HG03575 (cell line): Measurements from ENCODE around the gene USP48.
A peak's percentile ranks its signal among the peaks of the same experiment; 100 is the strongest.
"Not testable (repeated sequence)": the region's sequence is repeated elsewhere in the genome, so short reads cannot be mapped to it uniquely, and the experiment has no call there.

Source experiments
- ATAC-seq: cut with Tn5 transposase; IDR thresholded peaks from one replicate; pipeline ENCODE4 v1.9.1; 2021; ENCODE audit not compliant: unreplicated experiment, insufficient number of reproducible peaks, low FRiP score; ENCODE audit errors: extremely low read depth

Gene USP48, protein sequence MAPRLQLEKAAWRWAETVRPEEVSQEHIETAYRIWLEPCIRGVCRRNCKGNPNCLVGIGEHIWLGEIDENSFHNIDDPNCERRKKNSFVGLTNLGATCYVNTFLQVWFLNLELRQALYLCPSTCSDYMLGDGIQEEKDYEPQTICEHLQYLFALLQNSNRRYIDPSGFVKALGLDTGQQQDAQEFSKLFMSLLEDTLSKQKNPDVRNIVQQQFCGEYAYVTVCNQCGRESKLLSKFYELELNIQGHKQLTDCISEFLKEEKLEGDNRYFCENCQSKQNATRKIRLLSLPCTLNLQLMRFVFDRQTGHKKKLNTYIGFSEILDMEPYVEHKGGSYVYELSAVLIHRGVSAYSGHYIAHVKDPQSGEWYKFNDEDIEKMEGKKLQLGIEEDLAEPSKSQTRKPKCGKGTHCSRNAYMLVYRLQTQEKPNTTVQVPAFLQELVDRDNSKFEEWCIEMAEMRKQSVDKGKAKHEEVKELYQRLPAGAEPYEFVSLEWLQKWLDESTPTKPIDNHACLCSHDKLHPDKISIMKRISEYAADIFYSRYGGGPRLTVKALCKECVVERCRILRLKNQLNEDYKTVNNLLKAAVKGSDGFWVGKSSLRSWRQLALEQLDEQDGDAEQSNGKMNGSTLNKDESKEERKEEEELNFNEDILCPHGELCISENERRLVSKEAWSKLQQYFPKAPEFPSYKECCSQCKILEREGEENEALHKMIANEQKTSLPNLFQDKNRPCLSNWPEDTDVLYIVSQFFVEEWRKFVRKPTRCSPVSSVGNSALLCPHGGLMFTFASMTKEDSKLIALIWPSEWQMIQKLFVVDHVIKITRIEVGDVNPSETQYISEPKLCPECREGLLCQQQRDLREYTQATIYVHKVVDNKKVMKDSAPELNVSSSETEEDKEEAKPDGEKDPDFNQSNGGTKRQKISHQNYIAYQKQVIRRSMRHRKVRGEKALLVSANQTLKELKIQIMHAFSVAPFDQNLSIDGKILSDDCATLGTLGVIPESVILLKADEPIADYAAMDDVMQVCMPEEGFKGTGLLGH

DNA sequence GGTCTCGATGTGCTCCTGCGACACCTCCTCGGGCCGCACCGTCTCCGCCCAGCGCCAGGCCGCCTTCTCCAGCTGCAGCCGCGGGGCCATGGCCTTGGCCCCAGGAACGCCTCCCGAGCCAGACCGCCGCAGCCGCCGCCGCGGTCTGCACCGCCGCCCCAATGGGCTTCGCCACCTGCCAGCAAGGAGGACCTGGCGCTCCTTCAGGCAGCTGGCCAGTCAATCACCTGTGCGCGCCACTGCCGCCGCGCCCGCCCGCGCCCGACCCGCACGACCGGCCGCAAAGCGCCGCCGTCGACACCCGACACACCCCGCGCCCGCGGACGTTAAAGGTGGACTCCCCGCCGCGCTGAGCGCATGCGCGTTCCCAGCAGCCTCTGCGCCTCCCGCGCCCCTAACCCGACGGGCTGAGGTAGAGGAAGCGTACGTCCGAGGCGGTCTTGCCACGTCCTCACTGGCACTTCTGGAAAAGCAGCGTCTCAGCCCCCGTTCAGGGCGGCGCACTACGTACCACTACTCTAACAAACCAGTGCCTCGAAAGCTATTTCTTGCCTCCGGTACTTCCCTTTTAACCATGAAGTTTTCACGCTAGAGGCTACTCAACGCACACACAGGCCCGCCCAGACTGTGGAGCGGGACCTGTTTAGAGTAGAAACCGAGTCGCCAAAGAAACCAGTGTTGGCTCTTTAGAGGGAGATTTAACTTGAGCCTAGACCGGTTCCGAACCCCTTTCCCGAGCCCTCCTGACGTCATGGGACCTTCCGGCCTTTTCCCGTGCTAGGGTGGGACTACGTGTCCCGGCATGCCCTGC, at the start of gene USP48:
TSS of gene USP48 (minus strand) at position 282 of the 811 bp plus-strand sequence. CDS start at position 90, 192 bp downstream.
- peak; percentile 27 for ATAC-seq

DNA sequence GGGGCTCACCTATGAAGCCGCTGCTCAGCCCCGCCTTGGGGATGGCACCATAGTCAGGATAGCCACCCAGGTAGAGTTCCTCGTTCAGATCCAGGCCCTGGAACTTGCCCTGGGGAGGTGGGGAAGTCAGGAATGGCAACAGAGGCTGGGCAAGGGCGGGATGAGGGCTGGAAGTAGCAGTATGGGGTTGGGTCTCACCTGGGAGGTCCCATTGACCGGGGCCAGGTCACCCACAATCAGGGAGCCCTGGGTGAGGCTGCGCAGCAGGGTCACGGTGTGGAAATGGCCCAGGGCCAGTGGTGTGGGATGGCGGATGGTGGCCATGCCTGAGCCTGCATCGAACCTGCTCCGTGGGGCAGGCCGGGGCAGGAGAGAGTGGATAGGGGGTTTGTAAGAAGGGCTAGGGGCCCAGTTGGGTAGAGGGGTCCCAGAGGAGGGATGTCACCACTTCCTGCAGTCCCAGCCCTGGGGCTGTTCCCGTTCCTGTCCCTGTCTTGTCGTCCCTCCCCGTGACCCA, 48.6 kb upstream of the USP48 start:
- ATAC-seq = no peak

DNA sequence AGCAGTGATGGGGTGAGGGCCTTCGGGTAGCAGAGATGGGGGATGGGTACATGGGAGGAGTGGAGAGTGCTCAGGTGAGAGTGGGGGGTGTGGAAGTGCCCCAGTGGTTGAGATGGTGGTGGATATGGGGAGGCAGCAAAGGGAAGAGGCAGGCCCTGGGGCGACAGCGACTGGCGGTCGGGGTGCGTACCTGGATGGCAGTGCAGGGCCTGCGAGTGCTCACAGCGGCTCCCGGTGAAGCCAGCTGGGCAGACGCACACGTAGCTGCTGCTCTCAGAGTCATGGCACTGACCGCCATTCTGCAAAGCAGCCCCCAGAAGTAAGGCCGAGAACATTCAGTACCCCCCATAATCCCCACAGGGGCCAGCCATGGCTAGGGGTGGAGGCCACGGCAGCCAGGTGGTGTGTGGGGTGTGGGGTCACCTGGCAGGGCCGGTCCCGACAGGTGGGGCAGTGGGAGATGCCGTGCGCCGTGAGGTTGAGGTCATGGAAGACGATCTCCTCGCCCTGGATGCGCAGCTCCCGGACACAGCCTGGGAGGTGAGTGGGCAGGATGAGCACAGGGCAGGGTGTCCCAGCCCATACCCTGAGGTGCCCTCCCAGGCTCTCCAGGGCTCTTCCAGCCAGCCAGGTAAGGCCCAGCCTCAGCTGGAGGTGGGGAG, 48.0 kb upstream of the USP48 start:
- no peak for ATAC-seq

DNA sequence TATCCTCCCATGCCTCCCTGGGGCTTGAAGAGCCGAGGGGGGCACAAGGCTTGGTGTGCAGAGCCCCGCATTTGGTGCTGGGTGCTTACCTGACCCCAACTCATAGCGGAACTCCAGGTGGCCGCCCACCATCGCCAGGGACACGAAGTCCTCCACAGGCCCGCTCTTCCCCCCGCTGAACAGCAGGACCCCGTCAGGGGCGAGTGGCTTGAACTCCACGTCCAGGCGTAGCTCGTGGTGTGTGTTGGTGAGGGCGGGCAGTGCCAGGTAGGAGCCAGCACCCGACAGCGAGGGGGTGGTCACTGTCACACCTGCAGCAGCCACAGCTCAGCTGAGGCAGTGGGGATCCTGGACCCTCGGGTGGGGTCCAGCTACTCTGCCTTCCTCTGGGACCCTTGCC, 46.3 kb upstream of the USP48 start:
- no peak for ATAC-seq

DNA sequence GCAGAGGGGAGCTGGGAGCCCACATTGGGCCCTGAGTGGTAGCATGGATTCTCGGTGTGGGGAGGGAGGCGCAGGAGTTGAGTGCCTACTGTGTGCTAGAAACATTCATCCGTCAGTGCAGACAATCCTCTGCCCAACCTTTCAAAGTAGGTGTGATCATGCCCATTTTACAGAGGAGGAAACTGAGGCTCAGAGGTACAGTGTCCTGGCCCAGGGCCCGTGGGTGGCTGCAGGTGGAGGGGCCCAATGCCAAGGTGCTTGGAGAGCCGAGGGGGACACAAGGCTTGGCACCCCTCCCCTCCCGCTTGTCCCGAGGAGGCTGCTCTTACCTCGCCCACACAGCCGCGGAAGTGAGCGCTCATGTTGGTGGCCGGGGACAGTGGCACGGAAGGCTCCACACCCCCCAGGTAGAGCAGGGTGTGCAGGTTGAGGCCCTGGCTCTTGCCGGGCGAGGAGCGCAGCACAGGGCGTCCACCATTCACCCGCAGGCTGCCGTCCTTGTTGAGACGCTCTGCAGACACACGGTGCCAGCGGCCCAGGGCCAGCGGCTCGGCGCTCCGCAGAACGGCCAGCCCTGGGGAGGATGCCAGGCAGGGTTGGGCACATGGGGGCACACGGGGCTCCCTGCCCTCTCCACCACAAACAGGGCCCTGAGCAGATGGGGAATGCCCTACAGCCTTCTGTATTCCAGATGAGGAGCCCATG, 45.7 kb upstream of the USP48 start:
- ATAC-seq = no peak

DNA sequence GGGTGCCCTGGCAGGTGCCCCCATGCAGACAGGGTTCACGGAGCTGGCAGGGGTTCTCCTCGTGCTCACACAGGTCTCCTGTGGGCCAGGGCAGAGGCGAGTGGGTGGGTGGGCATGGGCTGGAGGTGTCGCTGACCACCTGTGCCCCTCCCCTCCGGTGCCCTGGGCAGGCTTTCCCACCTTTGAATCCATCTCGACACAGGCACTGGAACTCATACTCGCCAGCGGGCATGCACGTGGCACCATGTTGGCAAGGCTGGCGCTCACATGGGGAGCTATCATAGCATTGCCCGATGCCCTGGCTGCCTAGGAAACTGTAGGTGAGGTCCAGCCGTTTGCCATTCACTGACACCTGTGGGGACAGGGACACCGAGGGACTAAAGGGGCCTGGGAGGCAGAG, 45.1 kb upstream of the USP48 start:
- no peak for ATAC-seq

DNA sequence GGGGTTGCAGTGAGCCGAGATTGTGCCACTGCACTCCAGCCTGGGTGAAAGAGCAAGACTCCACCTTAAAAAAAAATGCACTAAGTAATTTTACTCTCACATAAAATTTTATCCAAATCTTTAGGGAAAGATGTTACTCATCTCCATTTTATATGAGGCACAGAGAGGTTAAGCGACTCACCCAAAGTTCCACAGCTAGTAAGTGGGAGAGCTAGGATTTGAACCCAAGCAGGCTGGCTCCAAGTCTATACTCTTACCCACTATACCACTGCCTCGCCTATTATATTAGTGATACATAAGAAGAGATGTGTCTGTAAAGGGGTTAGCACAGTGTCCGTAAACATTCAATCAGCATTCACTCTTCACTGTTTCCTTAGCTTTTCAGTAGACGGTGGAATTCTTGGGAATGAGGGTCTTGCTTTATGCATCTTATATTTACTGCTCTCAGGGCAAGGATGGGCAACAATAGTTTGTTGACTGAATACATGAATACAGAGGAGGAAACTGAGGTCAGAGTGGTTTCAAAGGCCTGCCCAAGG, 44.3 kb upstream of the USP48 start:
- ATAC-seq = no peak

DNA sequence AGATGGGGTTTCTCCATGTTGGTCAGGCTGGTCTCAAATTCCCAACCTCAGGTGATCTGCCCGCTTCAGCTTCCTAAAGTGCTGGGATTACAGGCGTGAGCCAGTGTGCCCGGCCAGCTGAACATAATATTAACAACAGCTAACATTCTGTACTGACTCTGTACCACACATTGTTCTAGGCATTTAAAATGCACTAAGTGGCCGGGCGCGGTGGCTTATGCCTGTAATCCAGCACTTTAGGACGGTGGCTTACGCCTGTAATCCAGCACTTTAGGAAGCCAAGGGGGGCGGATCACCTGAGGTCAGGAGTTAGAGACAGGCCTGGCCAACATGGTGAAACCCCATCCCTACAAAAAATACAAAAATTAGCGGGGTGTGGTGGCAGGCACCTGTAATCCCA, 43.7 kb upstream of the USP48 start:
- ATAC-seq = not testable (repeated sequence)

DNA sequence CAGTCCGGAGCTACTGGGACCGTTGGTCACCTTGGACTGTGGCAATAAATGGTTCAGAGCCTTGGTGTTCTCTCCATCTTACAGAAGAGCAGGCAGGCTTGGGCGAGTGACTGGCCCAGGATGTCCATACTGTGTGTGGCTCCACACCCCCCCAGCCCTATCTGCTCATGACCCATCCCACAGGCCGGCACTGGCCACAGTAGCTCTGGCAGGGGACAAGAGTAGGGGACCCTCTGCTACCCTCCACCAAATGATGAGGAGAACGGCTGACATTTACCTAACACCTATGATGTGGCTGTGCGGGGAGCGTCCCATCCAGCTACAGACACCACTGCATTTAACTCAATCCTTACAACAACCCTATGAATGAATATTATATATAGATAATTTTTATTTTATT, 42.4 kb upstream of the USP48 start:
- ATAC-seq = no peak

DNA sequence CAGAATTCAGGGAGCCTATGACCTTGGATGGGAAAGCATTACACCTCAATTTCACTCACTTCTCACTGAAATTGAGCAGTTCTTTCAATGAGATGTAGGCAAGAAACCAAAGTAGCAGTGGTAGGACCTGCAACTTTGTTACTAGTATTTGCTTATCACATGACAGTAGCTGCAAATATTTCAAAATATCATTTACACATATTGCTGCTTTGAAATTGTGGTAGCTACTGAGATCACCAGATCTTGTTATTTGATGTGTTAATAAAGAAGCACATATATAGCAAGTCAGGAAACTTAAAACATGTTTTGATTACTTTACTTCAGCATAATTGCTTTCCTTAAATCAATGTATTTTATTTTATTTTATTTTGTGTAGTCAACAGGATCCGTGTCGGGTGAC, 42.0 kb upstream of the USP48 start:
- no peak for ATAC-seq

DNA sequence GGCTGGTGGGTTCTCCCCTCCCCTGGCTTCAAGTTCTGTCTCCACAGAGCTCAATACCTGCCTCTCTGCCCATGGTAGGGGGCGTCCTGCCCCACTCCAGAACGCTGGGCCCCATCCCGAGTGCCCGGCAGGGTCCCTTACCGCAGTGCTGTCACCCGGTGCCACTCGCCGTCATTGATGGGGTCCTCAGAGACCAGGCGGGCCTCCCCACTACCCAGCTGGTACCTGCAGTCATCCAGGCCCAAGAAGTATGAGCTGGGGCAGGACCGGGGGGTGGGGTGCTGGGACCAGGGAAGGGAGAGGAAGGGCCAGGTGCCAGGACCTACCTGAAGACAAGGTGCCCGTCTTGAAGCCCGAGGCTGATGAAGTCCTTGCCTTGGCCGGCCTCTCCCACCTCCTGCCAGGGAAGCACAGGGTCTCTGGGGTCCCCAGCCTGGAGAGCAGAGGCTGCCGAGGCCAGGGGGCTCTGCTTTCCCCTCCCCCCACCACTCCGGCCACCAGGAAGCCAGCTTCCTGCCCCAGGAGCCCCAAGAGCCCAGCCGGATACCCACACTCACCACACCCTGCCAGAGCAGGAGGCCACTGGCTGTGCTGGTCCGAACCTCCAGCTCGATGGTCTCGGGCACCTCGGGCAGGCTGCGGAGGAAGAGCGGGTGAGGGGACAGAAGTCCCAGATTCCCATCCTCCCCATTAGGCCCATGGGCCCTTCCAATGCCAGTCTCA, 41.2 kb upstream of the USP48 start:
- no peak for ATAC-seq

DNA sequence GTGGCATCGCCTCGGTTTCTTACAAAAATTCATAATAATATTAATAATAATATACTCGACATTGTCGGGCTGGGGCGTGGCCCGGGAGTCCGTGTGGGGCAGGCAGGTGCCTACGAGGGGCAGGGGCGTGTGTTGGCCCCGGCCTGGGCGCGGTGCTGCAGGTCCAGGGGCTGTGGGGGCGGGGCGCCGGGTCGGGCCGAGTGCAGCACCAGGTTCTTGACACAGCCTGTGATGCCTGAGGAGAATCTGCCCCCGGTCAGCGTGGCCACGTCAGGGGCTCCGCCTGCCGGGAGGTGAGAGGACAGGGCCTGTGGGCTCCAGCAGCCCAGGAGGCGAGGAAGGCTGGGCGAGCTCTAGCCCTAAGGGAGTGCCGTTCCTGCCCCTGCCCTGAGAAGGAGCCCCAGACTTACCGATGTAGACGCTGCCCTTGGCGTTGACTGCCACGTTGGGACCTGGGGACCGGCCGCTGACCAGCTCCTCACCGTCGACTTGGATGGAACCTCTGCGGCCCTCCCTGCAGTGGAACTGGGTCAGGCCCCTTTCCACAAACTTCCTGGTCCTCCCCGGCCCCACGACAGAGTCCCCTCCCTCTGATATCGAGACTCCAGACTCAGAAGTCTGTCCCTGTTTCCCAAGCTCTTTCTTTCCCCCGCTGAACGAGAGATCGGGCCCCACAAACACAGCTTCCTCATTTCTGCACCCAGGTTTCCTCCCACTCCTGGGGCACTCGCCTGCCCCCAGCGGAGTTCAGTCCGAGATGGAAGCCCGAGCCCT, 40.4 kb upstream of the USP48 start:
- ATAC-seq = no peak

DNA sequence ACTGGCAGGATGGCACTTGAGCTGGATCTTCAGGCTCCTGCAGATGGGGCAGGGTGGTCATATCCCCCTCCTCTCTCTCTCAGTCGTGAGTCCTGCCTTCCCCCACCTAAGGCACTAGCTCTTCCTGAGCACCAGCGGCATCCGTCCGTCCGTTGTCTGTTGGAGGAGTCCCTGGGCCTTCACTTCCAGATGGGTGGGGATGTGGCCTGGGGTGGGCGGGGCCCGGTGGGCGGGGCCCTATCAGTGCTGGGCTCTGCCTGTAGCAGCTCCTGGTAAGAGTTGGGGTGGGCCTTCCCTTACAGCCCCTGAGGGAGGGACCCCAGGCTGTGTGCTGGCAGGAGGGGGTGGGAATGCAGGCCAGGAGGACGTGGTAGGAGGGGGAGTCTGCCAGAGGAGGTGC, 39.4 kb upstream of the USP48 start:
- no peak for ATAC-seq

DNA sequence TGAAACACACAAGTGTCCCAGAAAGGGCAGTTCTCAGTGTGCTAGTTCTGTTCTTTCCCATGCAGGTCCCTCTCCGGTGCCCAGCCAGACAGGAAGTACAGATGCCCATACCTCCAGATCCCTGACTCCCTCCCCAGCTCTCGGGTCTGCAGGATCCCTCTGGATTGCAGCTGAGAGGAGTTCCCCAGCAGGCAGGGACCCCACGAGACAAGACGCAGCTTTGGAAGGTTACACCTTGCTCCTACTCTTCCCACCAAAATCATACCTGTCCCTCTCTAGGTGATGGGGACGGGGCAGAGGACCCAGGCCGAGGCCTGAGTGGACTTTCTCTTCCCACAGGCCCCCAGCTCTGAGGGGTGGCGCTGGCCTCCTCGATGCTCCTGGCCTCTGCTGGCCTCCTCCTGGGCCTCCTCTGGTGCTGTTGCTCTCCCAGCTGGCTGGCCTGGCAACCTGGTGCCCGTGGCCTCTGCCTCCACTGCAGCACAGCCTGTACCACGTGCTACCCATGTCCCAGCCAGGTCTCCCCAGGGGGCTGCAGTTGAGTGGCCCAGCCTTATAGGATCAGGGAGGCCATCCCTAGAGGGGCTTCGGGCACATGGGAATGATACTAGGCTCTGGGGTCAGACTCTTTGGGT, 38.6 kb upstream of the USP48 start:
- ATAC-seq = no peak

DNA sequence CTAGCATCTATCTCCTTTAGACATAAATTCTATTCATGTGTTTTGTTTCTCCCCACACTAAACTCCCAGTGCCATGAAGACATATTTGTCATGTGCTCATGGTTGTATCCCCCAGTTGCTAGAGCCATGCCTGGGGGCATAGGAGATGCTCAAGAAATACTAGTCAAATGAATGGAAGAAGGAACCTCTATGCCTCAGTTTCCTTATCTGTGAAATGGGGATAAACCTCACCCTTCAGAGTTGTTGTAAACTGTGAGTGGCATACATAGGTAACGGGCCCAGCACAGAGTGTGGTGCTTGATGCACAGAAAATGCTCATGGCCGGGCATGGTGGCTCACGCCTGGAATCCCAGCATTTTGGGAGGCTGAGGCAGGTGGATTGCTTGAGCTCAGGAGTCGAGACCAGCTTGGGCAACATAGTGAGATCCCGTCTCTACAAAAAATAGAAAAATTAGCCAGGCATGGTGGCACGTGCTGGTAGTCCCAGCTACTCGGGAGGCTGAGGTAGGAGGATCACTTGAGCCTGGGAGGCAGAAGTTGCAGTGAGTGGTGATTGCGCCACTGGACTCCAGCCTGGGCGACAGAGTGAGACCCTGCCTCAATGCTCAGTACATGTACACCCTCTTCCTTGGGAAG, 37.8 kb upstream of the USP48 start:
- ATAC-seq = no peak
